Astrocyte of the spinal cord (primary cell): ENCODE results near the gene MPC1.

Source experiments
- DNase-seq: peaks from one replicate; pipeline ENCODE4 v3.0.0; 2011; ENCODE audit warnings: low read depth, low spot score
- H3K4me3 ChIP-seq: 2 replicates; pipeline ENCODE4 v1.5.1; 2011; ENCODE audit warnings: low read depth, mild to moderate bottlenecking, low read length, moderate library complexity
- CTCF ChIP-seq: IDR thresholded peaks from 2 replicates; pipeline ENCODE4 v1.5.1; 2012; ENCODE audit warnings: low read depth, mild to moderate bottlenecking, low read length, inconsistent platforms
- in situ Hi-C: cut with HindIII; loops from 2 replicates; pipeline ENCODE4 v1.10.0; 2017; ENCODE audit warnings: low sequenced_read_pairs

The MPC1 gene

GRCh38 chr6:166343150-166343487 is 39.6 kb downstream of the MPC1 start:
- in situ Hi-C loops: no loop called here
- peak overlapping the region; percentile 97 for H3K4me3 ChIP-seq
- no peak for TF ChIP-seq CTCF
- no peak for DNase-seq

GRCh38 chr6:166342349-166343149 is 40.2 kb downstream of the MPC1 start, which contains the start of gene SFT2D1:
TSS of gene SFT2D1 (minus strand) at chr6:166342545. CDS start at chr6:166342481, 64 bp downstream.
- H3K4me3 ChIP-seq: peak within 1 kb of the TSS; percentile 97
- DNase-seq: peak; percentile 83
- TF ChIP-seq CTCF: no peak
- in situ Hi-C loops: no loop called here

- TF ChIP-seq CTCF: no peak
- in situ Hi-C loops: no loop called here
- peak overlapping the region; percentile 97 for H3K4me3 ChIP-seq
- DNase-seq: peak; percentile 31
These were observed 40.8 kb downstream of the MPC1 start for GRCh38 chr6:166341977-166342348.

- TF ChIP-seq CTCF: no peak
- DNase-seq: no peak
- H3K4me3 ChIP-seq: peak overlapping the region; percentile 97
- in situ Hi-C loops: no loop called here
These were observed 41.3 kb downstream of the MPC1 start for GRCh38 chr6:166341464-166341863.

GRCh38 chr6:166338854-166339253 is 43.9 kb downstream of the MPC1 start:
- no peak overlapping the region for H3K4me3 ChIP-seq
- in situ Hi-C loops: no loop called here
- TF ChIP-seq CTCF: no peak
- DNase-seq: no peak

- DNase-seq: no peak
- in situ Hi-C loops: no loop called here
- no peak overlapping the region for H3K4me3 ChIP-seq
- no peak for TF ChIP-seq CTCF
These were observed 45.9 kb downstream of the MPC1 start for GRCh38 chr6:166336847-166337246.
